ENCODE results near the gene AKAP6. TPM values are rescaled to one million over a fixed set of nuclear protein-coding genes. Genes with fewer than 3 reads are reported as not detected.

The AKAP6 gene
- total and polyA plus RNA-seq, 2 experiments from 2014 or later, result 9.2 to 21.8 TPM

DNA sequence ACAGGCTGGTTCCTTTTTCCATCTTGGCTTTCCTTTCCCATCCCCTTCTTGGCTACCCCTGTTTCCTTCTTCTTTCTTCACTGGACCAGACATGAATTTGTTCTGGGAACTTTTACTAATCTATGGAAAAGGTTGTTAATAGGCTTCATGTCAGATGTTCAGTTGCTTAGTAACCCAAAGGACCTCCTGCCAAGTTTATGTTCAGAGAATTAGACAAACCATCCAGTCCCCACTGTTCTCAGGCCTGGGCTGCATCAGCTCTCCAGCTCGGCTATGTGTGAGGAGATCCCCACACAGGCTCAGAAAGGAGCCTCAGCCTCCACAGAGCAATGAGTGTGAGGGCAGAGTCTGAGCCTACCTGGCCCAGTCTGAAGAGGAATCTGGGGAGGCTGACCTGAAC, 78.0 kb downstream of the AKAP6 start:
- peak in 1 of 2 donors; percentile 52 for DNase-seq (ENCODE audit: low read depth in 1 of 2, low spot score in 1 of 2)
- no peak overlapping the region for H3K27ac ChIP-seq
- TF ChIP-seq, protein P1, sequence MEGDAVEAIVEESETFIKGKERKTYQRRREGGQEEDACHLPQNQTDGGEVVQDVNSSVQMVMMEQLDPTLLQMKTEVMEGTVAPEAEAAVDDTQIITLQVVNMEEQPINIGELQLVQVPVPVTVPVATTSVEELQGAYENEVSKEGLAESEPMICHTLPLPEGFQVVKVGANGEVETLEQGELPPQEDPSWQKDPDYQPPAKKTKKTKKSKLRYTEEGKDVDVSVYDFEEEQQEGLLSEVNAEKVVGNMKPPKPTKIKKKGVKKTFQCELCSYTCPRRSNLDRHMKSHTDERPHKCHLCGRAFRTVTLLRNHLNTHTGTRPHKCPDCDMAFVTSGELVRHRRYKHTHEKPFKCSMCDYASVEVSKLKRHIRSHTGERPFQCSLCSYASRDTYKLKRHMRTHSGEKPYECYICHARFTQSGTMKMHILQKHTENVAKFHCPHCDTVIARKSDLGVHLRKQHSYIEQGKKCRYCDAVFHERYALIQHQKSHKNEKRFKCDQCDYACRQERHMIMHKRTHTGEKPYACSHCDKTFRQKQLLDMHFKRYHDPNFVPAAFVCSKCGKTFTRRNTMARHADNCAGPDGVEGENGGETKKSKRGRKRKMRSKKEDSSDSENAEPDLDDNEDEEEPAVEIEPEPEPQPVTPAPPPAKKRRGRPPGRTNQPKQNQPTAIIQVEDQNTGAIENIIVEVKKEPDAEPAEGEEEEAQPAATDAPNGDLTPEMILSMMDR (IDR thresholded peaks at IDR 0.05; ENCODE audit: low read depth, low read length), result no peak

DNA sequence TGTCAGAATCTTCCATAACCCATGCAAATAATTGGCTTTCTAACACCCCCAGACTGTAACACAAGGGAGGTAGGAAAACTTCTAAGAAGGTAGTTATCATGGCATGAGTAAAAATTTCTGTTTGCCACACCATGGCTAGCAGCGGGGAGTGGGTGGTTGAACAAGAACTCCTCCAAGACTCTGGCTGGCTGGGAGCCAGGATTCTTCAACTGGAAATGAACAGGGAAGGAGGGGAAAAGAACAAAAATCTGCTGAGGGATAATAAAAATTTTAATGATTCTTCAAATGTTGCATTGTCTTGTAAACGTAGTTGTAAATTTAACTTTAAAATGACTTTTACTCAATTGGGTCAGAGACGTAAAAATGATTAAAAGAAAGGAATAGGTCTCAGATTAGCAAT, 78.9 kb downstream of the AKAP6 start:
- H3K36me3 ChIP-seq, result no peaks in the 10 kb centered on the region
- no peaks in the 10 kb centered on the region for H3K27me3 ChIP-seq
- TF ChIP-seq, protein P1 (IDR thresholded peaks at IDR 0.05; ENCODE audit: low read depth, low read length), result no peak
- no peak overlapping the region for H3K27ac ChIP-seq
- H3K9me3 ChIP-seq (ENCODE audit: low read depth), result no peaks in the 10 kb centered on the region
- peaks cover 9% of the 10 kb centered on the region for H3K4me1 ChIP-seq (ENCODE audit: low read depth)
- peak in 1 of 2 donors; percentile 67 for DNase-seq (ENCODE audit: low read depth in 1 of 2, low spot score in 1 of 2)
- no peak overlapping the region for H3K4me3 ChIP-seq

More for the DNA sequence above, 78.0 kb downstream of the AKAP6 start:
- Histone ChIP-seq H3K4me1 (ENCODE audit: low read depth) (peaks cover 9% of the 10 kb centered on the region), H3K36me3 (no peaks in the 10 kb centered on the region), H3K9me3 (ENCODE audit: low read depth) (no peaks in the 10 kb centered on the region), H3K4me3 (no peak overlapping the region), H3K27me3 (no peaks in the 10 kb centered on the region)

- Histone ChIP-seq H3K4me3 (no peak overlapping the region), H3K36me3 (no peaks in the 10 kb centered on the region), H3K4me1 (ENCODE audit: low read depth) (peaks cover 8% of the 10 kb centered on the region), H3K9me3 (ENCODE audit: low read depth) (no peaks in the 10 kb centered on the region), H3K27ac (no peak overlapping the region), H3K27me3 (no peaks in the 10 kb centered on the region)
- TF ChIP-seq, protein P1 (IDR thresholded peaks at IDR 0.05; ENCODE audit: low read depth, low read length), result no peak
- DNase-seq (ENCODE audit: low read depth in 1 of 2, low spot score in 1 of 2), result no peak
Observed at GRCh38 chr14:32412103-32412502, 83.0 kb downstream of the AKAP6 start.

DNA sequence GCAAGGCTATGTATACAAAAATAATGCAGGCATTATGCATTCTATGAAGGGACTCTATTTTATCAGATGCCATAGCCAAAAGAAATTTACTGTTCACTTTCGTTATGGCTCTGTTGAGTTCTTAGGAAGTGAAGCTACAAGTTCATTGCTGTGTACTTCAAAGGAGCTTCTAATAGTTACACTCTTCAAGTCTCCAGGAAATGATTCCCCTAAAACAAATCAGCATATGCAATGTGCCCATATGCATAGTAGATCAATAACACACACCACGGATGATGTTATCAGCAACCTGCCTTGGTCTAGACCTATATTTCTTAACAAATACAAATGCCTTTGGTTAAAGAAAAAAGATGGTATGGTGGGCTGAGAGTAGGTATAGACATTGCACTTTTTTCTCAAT, 83.4 kb downstream of the AKAP6 start:
- DNase-seq (ENCODE audit: low read depth in 1 of 2, low spot score in 1 of 2), result no peak

DNA sequence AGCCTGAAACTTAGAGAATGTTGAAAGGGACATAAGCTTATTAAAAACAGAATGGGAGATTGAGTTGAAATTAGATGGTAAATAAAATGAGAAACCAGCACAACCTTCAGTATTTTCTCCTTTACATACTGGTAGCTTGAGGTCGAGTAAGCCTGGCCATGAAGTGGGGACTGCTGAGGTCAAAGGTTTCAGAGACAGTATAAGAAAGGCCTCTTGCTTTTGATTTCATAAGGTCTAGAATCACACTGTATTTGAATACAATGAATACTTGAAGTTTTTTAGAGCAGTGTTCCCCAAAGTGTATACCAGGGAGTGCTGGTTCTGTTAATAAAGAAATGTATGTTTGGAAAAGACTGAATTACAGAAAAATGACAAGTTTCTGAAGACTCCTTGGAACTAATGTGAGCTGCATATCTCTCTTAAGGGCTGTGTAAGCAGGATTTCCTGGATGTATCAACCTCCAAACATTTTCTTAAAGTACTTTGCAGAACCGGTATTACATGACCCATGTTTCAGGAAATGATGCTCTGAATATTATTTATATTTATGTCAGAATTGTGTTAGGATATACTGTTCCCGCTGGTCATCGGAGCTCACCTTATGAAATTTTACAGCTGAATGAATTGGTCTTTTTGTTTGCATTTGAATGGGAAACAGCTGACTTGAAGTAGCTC, 85.0 kb downstream of the AKAP6 start:
- Histone ChIP-seq H3K36me3 (no peaks in the 10 kb centered on the region), H3K4me3 (no peak overlapping the region), H3K27ac (no peak overlapping the region), H3K9me3 (ENCODE audit: low read depth) (no peaks in the 10 kb centered on the region), H3K27me3 (no peaks in the 10 kb centered on the region), H3K4me1 (ENCODE audit: low read depth) (peaks cover 20% of the 10 kb centered on the region)
- DNase-seq (ENCODE audit: low read depth in 1 of 2, low spot score in 1 of 2), result peak in 1 of 2 donors; percentile 10
- TF ChIP-seq, protein P1 (IDR thresholded peaks at IDR 0.05; ENCODE audit: low read depth, low read length), result no peak

More for the DNA sequence above, 83.4 kb downstream of the AKAP6 start:
- Histone ChIP-seq H3K9me3 (ENCODE audit: low read depth) (no peaks in the 10 kb centered on the region), H3K4me1 (ENCODE audit: low read depth) (peaks cover 7% of the 10 kb centered on the region), H3K27ac (no peak overlapping the region), H3K4me3 (no peak overlapping the region), H3K27me3 (no peaks in the 10 kb centered on the region), H3K36me3 (no peaks in the 10 kb centered on the region)
- TF ChIP-seq, protein P1 (IDR thresholded peaks at IDR 0.05; ENCODE audit: low read depth, low read length), result no peak
